K562 (cell line): ENCODE results near the gene ZFP64. TPM values are rescaled to one million over a fixed set of nuclear protein-coding genes. Genes with fewer than 3 reads are reported as not detected.

Source experiments
- ATAC-seq: fragments of 200-7000 bp; cut with Tn5 transposase; 3 replicates; pipeline ENCODE4 v1.9.1; 2020; ENCODE audit warnings: moderate library complexity
- BruUV-seq: library from RNA; stranded (reverse); fragments of 400-500 nt; replicated peaks from 2 replicates; lab custom pipeline; 2021; lab: Mats Ljungman, UMichigan
- CTCF ChIA-PET: fragments of 300-600 bp; formaldehyde crosslinking; extraction: SDS; loops from one replicate; lab custom pipeline; 2021; ENCODE audit warnings: low intra/inter-chr PET ratio; lab: Yijun Ruan, JAX
- POLR2A ChIA-PET: fragments of 300-600, 350-650 bp; sonication (Branson Sonifier 250); formaldehyde crosslinking; extraction: SDS; loops from one replicate; lab custom pipeline; 2021; ENCODE audit warnings: antibody characterized with exemption, inconsistent platforms; lab: Yijun Ruan, JAX
- DNase-seq, 4 experiments: peaks; one replicate each; pipeline versions ENCODE4 v3.0.0 to v3.0.0-alpha.2; 2011 to 2018; ENCODE audit warnings: low spot score in 3 of 4, mixed read lengths in 3 of 4; ENCODE audit errors: extremely low read depth in 1 of 4
- FAIRE-seq: peaks from 2 replicates; lab custom pipeline; 2011; peaks lifted over from hg19 to GRCh38; lab: Jason Lieb, UNC
- H2AFZ ChIP-seq: 2 replicates; pipeline ENCODE4 v1.6.0; 2011; ENCODE audit warnings: low read depth, low read length, control low read depth, inconsistent platforms
- H3K27ac ChIP-seq: fragments of 200-600 bp; 3 replicates; pipeline ENCODE4 v1.8.0; 2011; ENCODE audit warnings: low read depth, mild to moderate bottlenecking, control low read depth, inconsistent platforms, low read length, moderate library complexity, mixed read lengths; ENCODE audit errors: extremely low read depth
- H3K27me3 ChIP-seq, 2 experiments: fragments of 300-600 bp in 1 of 2; 2 replicates in 1 of 2; 3 replicates in 1 of 2; pipeline versions ENCODE4 v1.6.0 to v1.8.0; 2011; ENCODE audit warnings: inconsistent platforms in 2 of 2, low read length in 2 of 2, mild to moderate bottlenecking in 1 of 2, mixed read lengths in 1 of 2, moderate library complexity in 1 of 2; ENCODE audit not compliant: control insufficient read depth in 2 of 2, insufficient read depth in 2 of 2
- H3K36me3 ChIP-seq: fragments of 300-600 bp; 3 replicates; pipeline ENCODE4 v1.8.0; 2011; ENCODE audit warnings: mild to moderate bottlenecking, low read length, inconsistent platforms; ENCODE audit not compliant: control insufficient read depth, insufficient read depth
- H3K4me1 ChIP-seq, 2 experiments: fragments of 200-600 bp in 1 of 2; replicated peaks in 1 of 2; 2 replicates in 1 of 2; 3 replicates in 1 of 2; pipeline versions ENCODE4 v1.5.1 to v1.8.0; 2011; ENCODE audit warnings: inconsistent platforms in 2 of 2, low read length in 2 of 2, mild to moderate bottlenecking in 1 of 2, mixed read lengths in 1 of 2, moderate library complexity in 1 of 2; ENCODE audit not compliant: control insufficient read depth in 2 of 2, insufficient read depth in 2 of 2
- H3K4me2 ChIP-seq: 2 replicates; pipeline ENCODE4 v1.6.1; 2011; ENCODE audit warnings: low read length, control low read depth, inconsistent platforms, mixed read lengths; ENCODE audit not compliant: insufficient read depth
- H3K4me3 ChIP-seq: fragments of 200-600 bp; sonication (generic), shearing (Covaris generic); 2 replicates; pipeline ENCODE4 v1.5.1; 2016; ENCODE audit warnings: control low read depth, inconsistent platforms
- H3K79me2 ChIP-seq: fragments of 200-600 bp; 3 replicates; pipeline ENCODE4 v1.8.0; 2011; ENCODE audit warnings: low read length, inconsistent platforms; ENCODE audit not compliant: control insufficient read depth, insufficient read depth
- H3K9ac ChIP-seq, 2 experiments: 2 replicates each; pipeline versions ENCODE4 v1.6.0 to v1.6.1; 2011; ENCODE audit warnings: low read depth in 2 of 2, low read length in 2 of 2, control low read depth in 1 of 2, inconsistent platforms in 1 of 2, mild to moderate bottlenecking in 1 of 2, mixed read lengths in 1 of 2; ENCODE audit not compliant: insufficient read depth in 1 of 2
- H3K9me1 ChIP-seq: one replicate; pipeline ENCODE4 v1.6.0; 2011; ENCODE audit warnings: inconsistent platforms, mild to moderate bottlenecking, low read length, moderate library complexity; ENCODE audit not compliant: control insufficient read depth, insufficient read depth
- H3K9me3 ChIP-seq: replicated peaks from 2 replicates; pipeline ENCODE4 v1.5.1; 2011; ENCODE audit warnings: low read depth, low read length, inconsistent platforms; ENCODE audit not compliant: control insufficient read depth, insufficient read depth
- H4K20me1 ChIP-seq: replicated peaks from 2 replicates; pipeline ENCODE4 v1.6.1; 2011; ENCODE audit warnings: low read length, inconsistent platforms, mixed read lengths; ENCODE audit not compliant: control insufficient read depth, insufficient read depth
- ARNT ChIP-seq, 2 experiments: fragments of 450-650 bp; IDR thresholded peaks; 2 replicates each; pipeline ENCODE4 v1.6.1; 2016; ENCODE audit warnings: mild to moderate bottlenecking in 1 of 2
- CBX1 ChIP-seq: sonication (generic); IDR thresholded peaks from 2 replicates; pipeline ENCODE4 v1.6.1; 2016; ENCODE audit warnings: antibody characterized with exemption, low read depth, mild to moderate bottlenecking
- CBX3 ChIP-seq, 2 experiments: IDR thresholded peaks; 1 replicate in 1 of 2; 2 replicates in 1 of 2; pipeline ENCODE4 v1.6.1; 2012; ENCODE audit warnings: inconsistent platforms in 2 of 2, low read length in 2 of 2, borderline replicate concordance in 1 of 2, control low read depth in 1 of 2
- ETV1 ChIP-seq: fragments of 450-650 bp; conservative IDR thresholded peaks from 2 replicates; pipeline ENCODE4 v1.6.1; 2016; ENCODE audit warnings: missing genetic modification characterization, control low read depth, low read depth, missing compliant biosample characterization
- FOXM1 ChIP-seq, 2 experiments: fragments of 450-650 bp in 1 of 2; sonication (generic) in 1 of 2; formaldehyde crosslinking in 1 of 2; IDR thresholded peaks; 2 replicates each; pipeline versions ENCODE4 v1.6.1 to v1.9.0; 2017 to 2022; ENCODE audit warnings: low read depth in 2 of 2, mild to moderate bottlenecking in 2 of 2, missing genetic modification reagents in 1 of 2, moderate library complexity in 1 of 2
- L3MBTL2 ChIP-seq: fragments of 450-650 bp; IDR thresholded peaks from 2 replicates; pipeline ENCODE4 v1.6.1; 2016; ENCODE audit warnings: mild to moderate bottlenecking, moderate library complexity
- MAFK ChIP-seq: IDR thresholded peaks from 2 replicates; pipeline ENCODE4 v1.6.1; 2011; ENCODE audit warnings: low read length, improper control_type of control experiment
- PHF21A ChIP-seq: fragments of 450-650 bp; IDR thresholded peaks from 2 replicates; pipeline ENCODE4 v1.6.1; 2017; ENCODE audit warnings: low read depth, borderline replicate concordance
- POLR3G ChIP-seq: IDR thresholded peaks from 2 replicates; pipeline ENCODE4 v1.6.1; 2011; ENCODE audit not compliant: insufficient read length, insufficient replicate concordance; ENCODE audit errors: extremely low read depth
- TAF15 ChIP-seq: fragments of 200-400 bp; formaldehyde crosslinking; IDR thresholded peaks from 2 replicates; pipeline ENCODE4 v1.6.1; 2017; ENCODE audit warnings: mild to moderate bottlenecking, low read depth, low read length, moderate library complexity
- ZNF436 ChIP-seq: fragments of 250-450, 450-650 bp; sonication (Bioruptor Pico); formaldehyde crosslinking; IDR thresholded peaks from 2 replicates; pipeline ENCODE4 v1.7.0; 2020; ENCODE audit warnings: mild to moderate bottlenecking
- WGBS: fragments of 100-300 bp; shearing (Covaris generic); methylation state at CpG from one replicate; pipeline ENCODE4 v1.1.6; 2016; ENCODE audit warnings: low coverage, mixed read lengths; ENCODE audit not compliant: insufficient coverage; ENCODE audit errors: missing lambda C conversion rate; 5-methylcytosine and 5-hydroxymethylcytosine counted together
- in situ Hi-C: fragments of 300-500 bp; cut with MboI; formaldehyde crosslinking; loops from 4 replicates; pipeline ENCODE4 v1.15.0; 2018; ENCODE audit warnings: inconsistent platforms, mixed read lengths
- intact Hi-C: fragments of 100-400 bp; cut with micrococcal nuclease; formaldehyde crosslinking; loops from 2 replicates; pipeline ENCODE4 v1.14.2; 2022
- polyA plus RNA-seq, 8 experiments: library from polyadenylated mRNA; depleted of rRNA in 4 of 8; stranded (reverse) in 5 of 8; unstranded in 3 of 8; fragments of >200 nt; fragmentation: Nextera tagmentation in 2 of 8; fragmentation: Illumina TruSeq in 1 of 8; extraction: Ambion mirVana in 2 of 8; extraction: Trizol in 1 of 8; gene quantifications; 2 replicates each; pipeline versions ENCODE4 v1.2.1 to v1.2.3, GENCODE V29; 2011 to 2014; ENCODE audit warnings: inconsistent platforms in 1 of 8, missing spikeins in 1 of 8
- total RNA-seq, 7 experiments: library from RNA; depleted of rRNA in 6 of 7; stranded (reverse); fragments of >200 nt in 6 of 7; fragmentation: Illumina TruSeq in 2 of 7; extraction: Trizol in 2 of 7; gene quantifications; 2 replicates each; pipeline versions ENCODE4 v1.2.1 to v1.2.3, GENCODE V29; 2011 to 2021; ENCODE audit warnings: low replicate concordance in 1 of 7
- TF ChIP-seq, protein P1 (sequence below): fragments of 450-650 bp; IDR thresholded peaks from 2 replicates; pipeline ENCODE4 v1.7.0; 2016; ENCODE audit warnings: borderline replicate concordance
- TF ChIP-seq, protein P2 (sequence below): sonication (generic); formaldehyde crosslinking; IDR thresholded peaks from 2 replicates; pipeline ENCODE4 v1.8.1; 2023; ENCODE audit warnings: mild to moderate bottlenecking, missing genetic modification reagents
- TF ChIP-seq, protein P3 (sequence below): fragments of 250-450 bp; sonication (Bioruptor Pico); IDR thresholded peaks from 2 replicates; pipeline ENCODE4 v1.4.0; 2020; ENCODE audit warnings: mild to moderate bottlenecking, moderate library complexity, borderline replicate concordance

ZFP64 gene
- total and polyA plus RNA-seq, 9 of the 15 experiments (the other 6 are each of a cell fraction or from before 2014, with no cell fraction given) = 1.4 to 13.4 (median 7.0) TPM

DNA sequence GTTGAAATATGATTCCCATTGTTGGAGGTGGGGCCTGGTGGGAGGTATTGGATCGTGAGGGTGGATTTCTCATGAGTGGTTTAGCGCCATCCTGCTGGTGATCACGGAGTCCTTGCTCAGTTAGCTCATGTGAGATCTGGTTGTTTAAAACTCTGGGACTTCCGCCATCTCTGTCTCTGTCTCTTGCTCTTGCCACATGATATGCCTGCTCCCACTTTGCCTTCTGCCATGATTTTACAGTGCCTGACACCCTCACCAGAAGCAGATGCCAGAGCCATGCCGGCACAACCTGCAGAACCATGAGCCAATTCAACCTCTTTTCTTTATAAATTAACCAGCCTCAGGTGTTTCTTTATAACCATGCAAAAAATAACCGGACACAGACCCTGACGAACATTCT is 44.7 kb upstream of the ZFP64 start:
- no peak overlapping the region for H3K9ac ChIP-seq
- no peaks in the 10 kb centered on the region for H3K9me1 ChIP-seq
- no peaks in the 10 kb centered on the region; the same call in 2 of the 3 replicates for H3K79me2 ChIP-seq
- intact Hi-C loops (no loop called here), in situ Hi-C loops (no loop called here)
- 34% methylated on average over 7 of the region's 7 CpGs for WGBS
- no peaks in the 10 kb centered on the region for H3K9me3 ChIP-seq
- no peak overlapping the region for H3K27ac ChIP-seq
- no peaks in the 10 kb centered on the region for H3K27me3 ChIP-seq
- no peaks in the 10 kb centered on the region for H4K20me1 ChIP-seq
- H2AFZ ChIP-seq = no peak overlapping the region
- ChIA-PET CTCF (no interaction called here), POLR2A (interaction anchor here (0.7 kb wide), 1 partner anchor 761 kb away, joined by 3 read pairs; no protein-coding TSS in a partner anchor)
- no peak overlapping the region for H3K4me2 ChIP-seq
- H3K36me3 ChIP-seq = no peaks in the 10 kb centered on the region; the same call in 2 of the 3 replicates
- ATAC-seq = no peak
- BruUV-seq = no TSS peak
- H3K4me3 ChIP-seq = no peak overlapping the region
- DNase-seq = no peak
- no peaks in the 10 kb centered on the region for H3K4me1 ChIP-seq
- no peak for FAIRE-seq
- TF ChIP-seq FOXM1 (IDR thresholded peaks at IDR 0.05; ENCODE audit: low read depth) (no peak), FOXM1 (CRISPR knock-in tag; IDR thresholded peaks at IDR 0.05; ENCODE audit: low read depth) (no peak), MAFK (no peak), PHF21A (no peak), CBX3 (IDR thresholded peaks at IDR 0.05; ENCODE audit: borderline replicate concordance in 1 of 2, low read length in 2 of 2) (no peak), CBX1 (no peak), ARNT (IDR thresholded peaks at IDR 0.05) (no peak), ZNF436 (CRISPR knock-in tag) (no peak), POLR3G (no peak), ETV1 (no peak), L3MBTL2 (no peak), TAF15 (no peak)
- TF ChIP-seq, protein P1, sequence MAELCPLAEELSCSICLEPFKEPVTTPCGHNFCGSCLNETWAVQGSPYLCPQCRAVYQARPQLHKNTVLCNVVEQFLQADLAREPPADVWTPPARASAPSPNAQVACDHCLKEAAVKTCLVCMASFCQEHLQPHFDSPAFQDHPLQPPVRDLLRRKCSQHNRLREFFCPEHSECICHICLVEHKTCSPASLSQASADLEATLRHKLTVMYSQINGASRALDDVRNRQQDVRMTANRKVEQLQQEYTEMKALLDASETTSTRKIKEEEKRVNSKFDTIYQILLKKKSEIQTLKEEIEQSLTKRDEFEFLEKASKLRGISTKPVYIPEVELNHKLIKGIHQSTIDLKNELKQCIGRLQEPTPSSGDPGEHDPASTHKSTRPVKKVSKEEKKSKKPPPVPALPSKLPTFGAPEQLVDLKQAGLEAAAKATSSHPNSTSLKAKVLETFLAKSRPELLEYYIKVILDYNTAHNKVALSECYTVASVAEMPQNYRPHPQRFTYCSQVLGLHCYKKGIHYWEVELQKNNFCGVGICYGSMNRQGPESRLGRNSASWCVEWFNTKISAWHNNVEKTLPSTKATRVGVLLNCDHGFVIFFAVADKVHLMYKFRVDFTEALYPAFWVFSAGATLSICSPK = no peak
- TF ChIP-seq, protein P2, sequence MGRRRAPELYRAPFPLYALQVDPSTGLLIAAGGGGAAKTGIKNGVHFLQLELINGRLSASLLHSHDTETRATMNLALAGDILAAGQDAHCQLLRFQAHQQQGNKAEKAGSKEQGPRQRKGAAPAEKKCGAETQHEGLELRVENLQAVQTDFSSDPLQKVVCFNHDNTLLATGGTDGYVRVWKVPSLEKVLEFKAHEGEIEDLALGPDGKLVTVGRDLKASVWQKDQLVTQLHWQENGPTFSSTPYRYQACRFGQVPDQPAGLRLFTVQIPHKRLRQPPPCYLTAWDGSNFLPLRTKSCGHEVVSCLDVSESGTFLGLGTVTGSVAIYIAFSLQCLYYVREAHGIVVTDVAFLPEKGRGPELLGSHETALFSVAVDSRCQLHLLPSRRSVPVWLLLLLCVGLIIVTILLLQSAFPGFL (CRISPR knock-in tag) = no peak
- TF ChIP-seq, protein P3, sequence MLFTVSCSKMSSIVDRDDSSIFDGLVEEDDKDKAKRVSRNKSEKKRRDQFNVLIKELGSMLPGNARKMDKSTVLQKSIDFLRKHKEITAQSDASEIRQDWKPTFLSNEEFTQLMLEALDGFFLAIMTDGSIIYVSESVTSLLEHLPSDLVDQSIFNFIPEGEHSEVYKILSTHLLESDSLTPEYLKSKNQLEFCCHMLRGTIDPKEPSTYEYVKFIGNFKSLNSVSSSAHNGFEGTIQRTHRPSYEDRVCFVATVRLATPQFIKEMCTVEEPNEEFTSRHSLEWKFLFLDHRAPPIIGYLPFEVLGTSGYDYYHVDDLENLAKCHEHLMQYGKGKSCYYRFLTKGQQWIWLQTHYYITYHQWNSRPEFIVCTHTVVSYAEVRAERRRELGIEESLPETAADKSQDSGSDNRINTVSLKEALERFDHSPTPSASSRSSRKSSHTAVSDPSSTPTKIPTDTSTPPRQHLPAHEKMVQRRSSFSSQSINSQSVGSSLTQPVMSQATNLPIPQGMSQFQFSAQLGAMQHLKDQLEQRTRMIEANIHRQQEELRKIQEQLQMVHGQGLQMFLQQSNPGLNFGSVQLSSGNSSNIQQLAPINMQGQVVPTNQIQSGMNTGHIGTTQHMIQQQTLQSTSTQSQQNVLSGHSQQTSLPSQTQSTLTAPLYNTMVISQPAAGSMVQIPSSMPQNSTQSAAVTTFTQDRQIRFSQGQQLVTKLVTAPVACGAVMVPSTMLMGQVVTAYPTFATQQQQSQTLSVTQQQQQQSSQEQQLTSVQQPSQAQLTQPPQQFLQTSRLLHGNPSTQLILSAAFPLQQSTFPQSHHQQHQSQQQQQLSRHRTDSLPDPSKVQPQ (CRISPR knock-in tag) = no peak
